BJ (cell line): ENCODE data around the gene F12. TPM values are rescaled to one million over a fixed set of nuclear protein-coding genes. Genes with fewer than 3 reads are reported as not detected.
A peak's percentile ranks its signal among the peaks of the same experiment; 100 is the strongest.

ENCODE experiments used
- CTCF ChIA-PET: fragments of 350-600 bp; formaldehyde crosslinking; extraction: SDS; loops from one replicate; lab custom pipeline; 2021; ENCODE audit warnings: antibody characterized with exemption, inconsistent platforms; lab: Yijun Ruan, JAX
- POLR2A ChIA-PET: fragments of 300-600 bp; sonication (Branson Sonifier 250); formaldehyde crosslinking; extraction: SDS; loops from one replicate; lab custom pipeline; 2021; ENCODE audit warnings: antibody characterized with exemption; lab: Charles Lee
- DNase-seq: peaks from one replicate; pipeline ENCODE4 v3.0.0-alpha.2; 2011; ENCODE audit warnings: low read depth
- H3K27me3 ChIP-seq: 2 replicates; pipeline ENCODE4 v1.6.0; 2011; ENCODE audit warnings: low read length; ENCODE audit not compliant: control insufficient read depth, insufficient read depth
- H3K36me3 ChIP-seq: 2 replicates; pipeline ENCODE4 v1.5.1; 2011; ENCODE audit warnings: low read length; ENCODE audit not compliant: control insufficient read depth, insufficient read depth
- H3K4me3 ChIP-seq: 2 replicates; pipeline ENCODE4 v1.5.1; 2011; ENCODE audit warnings: low read depth, mild to moderate bottlenecking, control low read depth, low read length
- polyA plus RNA-seq: library from polyadenylated mRNA; depleted of rRNA; stranded (reverse); fragments of >200 nt; gene quantifications from 2 replicates; pipeline ENCODE4 v1.2.3, GENCODE V29; 2011
- TF ChIP-seq, protein P1 (sequence below): IDR thresholded peaks from 2 replicates; pipeline ENCODE4 v1.5.1; 2011; ENCODE audit warnings: low read depth, mild to moderate bottlenecking, control low read depth, inconsistent platforms, low read length, moderate library complexity; ENCODE audit not compliant: insufficient read depth

Gene F12
- polyA plus RNA-seq, 1 experiment, result 0.69 TPM

DNA sequence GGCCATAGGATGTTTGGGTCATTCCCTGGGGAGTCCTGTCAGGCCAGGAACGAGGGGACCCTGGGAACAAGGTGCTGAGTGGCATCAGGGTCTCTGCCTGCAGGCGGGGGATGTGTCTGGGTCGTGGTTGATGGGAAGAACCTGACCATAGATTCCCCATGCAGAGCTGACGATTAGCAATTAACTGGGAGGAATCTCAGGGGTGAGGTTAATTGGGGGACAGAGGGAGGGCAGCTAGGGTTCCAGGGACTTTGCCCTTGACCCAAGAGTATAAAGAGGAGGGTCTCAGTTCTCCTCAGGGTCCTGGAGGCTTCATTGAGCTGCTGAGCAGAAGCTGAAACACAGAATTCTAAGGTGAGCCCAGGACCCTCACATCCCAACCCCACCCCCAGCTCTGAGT lies 25.2 kb downstream of the F12 start, which contains the start of gene SLC34A1:
Gene SLC34A1 (plus strand): TSS at position 301 of the 400 bp plus-strand sequence. CDS start 1,308 bp downstream, outside the sequence.
- no peak within 1 kb of the TSS for H3K4me3 ChIP-seq
- TF ChIP-seq, protein P1, sequence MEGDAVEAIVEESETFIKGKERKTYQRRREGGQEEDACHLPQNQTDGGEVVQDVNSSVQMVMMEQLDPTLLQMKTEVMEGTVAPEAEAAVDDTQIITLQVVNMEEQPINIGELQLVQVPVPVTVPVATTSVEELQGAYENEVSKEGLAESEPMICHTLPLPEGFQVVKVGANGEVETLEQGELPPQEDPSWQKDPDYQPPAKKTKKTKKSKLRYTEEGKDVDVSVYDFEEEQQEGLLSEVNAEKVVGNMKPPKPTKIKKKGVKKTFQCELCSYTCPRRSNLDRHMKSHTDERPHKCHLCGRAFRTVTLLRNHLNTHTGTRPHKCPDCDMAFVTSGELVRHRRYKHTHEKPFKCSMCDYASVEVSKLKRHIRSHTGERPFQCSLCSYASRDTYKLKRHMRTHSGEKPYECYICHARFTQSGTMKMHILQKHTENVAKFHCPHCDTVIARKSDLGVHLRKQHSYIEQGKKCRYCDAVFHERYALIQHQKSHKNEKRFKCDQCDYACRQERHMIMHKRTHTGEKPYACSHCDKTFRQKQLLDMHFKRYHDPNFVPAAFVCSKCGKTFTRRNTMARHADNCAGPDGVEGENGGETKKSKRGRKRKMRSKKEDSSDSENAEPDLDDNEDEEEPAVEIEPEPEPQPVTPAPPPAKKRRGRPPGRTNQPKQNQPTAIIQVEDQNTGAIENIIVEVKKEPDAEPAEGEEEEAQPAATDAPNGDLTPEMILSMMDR, result no peak
- ChIA-PET POLR2A (no interaction called here), CTCF (interaction anchor here (1.1 to 3.4 kb wide), 5 partner anchors 14 to 271 kb away, joined by 3 to 13 read pairs (median 4); no protein-coding TSS in a partner anchor)
- DNase-seq, result no peak
- H3K27me3 ChIP-seq, result peaks cover 25% of the 10 kb centered on the region
- no peaks in the 10 kb centered on the region for H3K36me3 ChIP-seq

DNA sequence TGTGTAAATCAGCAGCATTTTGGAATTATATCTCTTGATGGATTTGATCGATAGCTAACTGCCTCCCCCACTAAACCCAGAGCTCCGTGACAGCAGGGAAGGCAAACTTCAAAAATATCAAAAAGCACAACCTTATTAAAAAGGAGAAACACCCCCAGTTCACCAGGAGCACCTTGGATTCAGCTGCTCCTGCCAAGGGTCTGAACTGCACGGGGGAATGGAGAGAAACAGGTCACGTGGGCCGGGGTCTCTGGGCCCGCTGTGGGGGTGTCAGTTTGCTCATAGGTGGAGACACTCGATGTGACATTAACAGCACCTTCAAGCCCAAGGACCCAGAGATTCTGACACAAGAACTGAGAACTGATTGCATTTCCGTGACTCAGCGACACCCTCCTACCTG lies 26.2 kb downstream of the F12 start:
- TF ChIP-seq, protein P1, result no peak
- Histone ChIP-seq H3K4me3 (no peak overlapping the region), H3K27me3 (peaks cover 25% of the 10 kb centered on the region), H3K36me3 (no peaks in the 10 kb centered on the region)
- POLR2A ChIA-PET, result interaction anchor here (0.7 kb wide), 1 partner anchor 80 kb away, joined by 5 read pairs; no protein-coding TSS in a partner anchor
- CTCF ChIA-PET, result interaction anchor here (0.9 to 3.4 kb wide), 8 partner anchors 11 to 270 kb away, joined by 3 to 13 read pairs (median 4); partner anchors contain the start of gene DDX41
- no peak for DNase-seq

- CTCF ChIA-PET, result interaction anchor here (0.9 to 3.4 kb wide), 7 partner anchors 10 to 269 kb away, joined by 3 to 13 read pairs (median 4); partner anchors contain the start of gene DDX41
- TF ChIP-seq, protein P1, result peak; percentile 41; the same call in 1 of the 2 replicates
- H3K36me3 ChIP-seq, result no peaks in the 10 kb centered on the region
- DNase-seq, result no peak
- peaks cover 25% of the 10 kb centered on the region for H3K27me3 ChIP-seq
- H3K4me3 ChIP-seq, result no peak overlapping the region
- POLR2A ChIA-PET, result no interaction called here
Observed at GRCh38 chr5:177382423-177383029, 26.8 kb downstream of the F12 start.

DNA sequence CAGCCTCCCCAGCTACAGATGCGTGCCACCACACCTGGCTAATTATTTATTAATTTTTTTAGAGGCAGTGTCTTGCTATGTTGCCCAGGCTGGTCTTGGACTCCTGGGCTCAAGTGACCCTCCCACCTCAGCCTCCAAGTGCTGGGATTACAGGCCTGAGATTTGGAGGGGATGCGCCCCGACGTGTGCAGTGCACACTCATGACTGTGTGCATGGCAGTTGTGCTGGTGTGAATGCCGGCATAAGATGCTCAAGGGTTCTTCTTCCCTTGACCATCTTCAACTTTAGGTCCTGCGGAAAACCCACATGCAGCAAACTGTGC lies 28.6 kb downstream of the F12 start:
- H3K36me3 ChIP-seq, result no peaks in the 10 kb centered on the region
- no peak overlapping the region for H3K4me3 ChIP-seq
- TF ChIP-seq, protein P1, result no peak
- ChIA-PET POLR2A (no interaction called here), CTCF (interaction anchor here (0.9 to 4.0 kb wide), 2 partner anchors 10 to 23 kb away, joined by 4 to 37 read pairs; no protein-coding TSS in a partner anchor)
- DNase-seq, result no peak
- peaks cover 17% of the 10 kb centered on the region for H3K27me3 ChIP-seq
